ENCODE data around the gene RCL1.
A peak's percentile ranks its signal among the peaks of the same experiment; 100 is the strongest.
"Not testable (repeated sequence)": the region's sequence is repeated elsewhere in the genome, so short reads cannot be mapped to it uniquely, and the experiment has no call there.

RCL1 gene

DNA sequence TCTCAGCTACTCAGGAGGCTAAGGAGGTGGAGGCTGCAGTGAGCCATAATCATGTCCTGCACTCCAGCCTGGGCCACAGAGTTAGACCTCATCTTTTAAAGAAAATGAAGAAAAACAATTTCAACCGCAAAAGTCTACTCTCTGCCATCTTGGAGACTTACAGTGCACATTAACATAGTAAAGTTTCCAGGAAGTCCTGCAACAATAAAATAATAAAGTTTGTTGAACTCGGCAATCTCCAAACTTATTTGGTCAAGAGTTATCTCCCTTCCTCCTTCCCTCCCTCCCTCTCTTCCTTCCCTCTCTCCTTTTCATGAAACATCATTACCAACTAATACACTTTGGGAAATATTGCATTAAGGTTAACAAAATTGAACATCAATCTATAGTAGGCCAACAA is 98.2 kb downstream of the RCL1 start:
- H3K4me3 ChIP-seq (ENCODE audit: low read depth, low read length) = no peak overlapping the region
- DNase-seq (ENCODE audit: low read depth) = no peak
- TF ChIP-seq, protein P1, sequence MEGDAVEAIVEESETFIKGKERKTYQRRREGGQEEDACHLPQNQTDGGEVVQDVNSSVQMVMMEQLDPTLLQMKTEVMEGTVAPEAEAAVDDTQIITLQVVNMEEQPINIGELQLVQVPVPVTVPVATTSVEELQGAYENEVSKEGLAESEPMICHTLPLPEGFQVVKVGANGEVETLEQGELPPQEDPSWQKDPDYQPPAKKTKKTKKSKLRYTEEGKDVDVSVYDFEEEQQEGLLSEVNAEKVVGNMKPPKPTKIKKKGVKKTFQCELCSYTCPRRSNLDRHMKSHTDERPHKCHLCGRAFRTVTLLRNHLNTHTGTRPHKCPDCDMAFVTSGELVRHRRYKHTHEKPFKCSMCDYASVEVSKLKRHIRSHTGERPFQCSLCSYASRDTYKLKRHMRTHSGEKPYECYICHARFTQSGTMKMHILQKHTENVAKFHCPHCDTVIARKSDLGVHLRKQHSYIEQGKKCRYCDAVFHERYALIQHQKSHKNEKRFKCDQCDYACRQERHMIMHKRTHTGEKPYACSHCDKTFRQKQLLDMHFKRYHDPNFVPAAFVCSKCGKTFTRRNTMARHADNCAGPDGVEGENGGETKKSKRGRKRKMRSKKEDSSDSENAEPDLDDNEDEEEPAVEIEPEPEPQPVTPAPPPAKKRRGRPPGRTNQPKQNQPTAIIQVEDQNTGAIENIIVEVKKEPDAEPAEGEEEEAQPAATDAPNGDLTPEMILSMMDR (IDR thresholded peaks at IDR 0.05; ENCODE audit: insufficient read depth, low read depth, low read length, missing control alignments) = no peak

DNA sequence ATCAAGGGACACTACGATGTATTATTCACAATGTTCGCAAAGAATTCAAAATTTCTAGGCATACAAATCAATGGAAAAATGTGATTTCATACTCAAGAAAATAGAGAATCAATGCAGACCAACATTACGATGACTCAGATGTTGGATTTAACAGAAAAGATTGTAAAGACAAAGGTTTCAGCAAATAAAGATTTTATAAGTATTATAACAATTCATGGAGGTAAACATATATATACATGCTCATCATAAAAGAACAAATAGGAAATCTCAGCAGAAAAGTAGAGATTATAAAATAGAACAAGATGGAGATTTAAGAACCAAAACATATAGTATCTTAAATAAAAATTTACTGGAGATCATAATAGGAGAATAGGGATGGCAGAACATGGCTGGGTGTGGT is 98.9 kb downstream of the RCL1 start:
- no peak for DNase-seq (ENCODE audit: low read depth)
- TF ChIP-seq, protein P1 (IDR thresholded peaks at IDR 0.05; ENCODE audit: insufficient read depth, low read depth, low read length, missing control alignments) = no peak
- no peak overlapping the region for H3K4me3 ChIP-seq (ENCODE audit: low read depth, low read length)

DNA sequence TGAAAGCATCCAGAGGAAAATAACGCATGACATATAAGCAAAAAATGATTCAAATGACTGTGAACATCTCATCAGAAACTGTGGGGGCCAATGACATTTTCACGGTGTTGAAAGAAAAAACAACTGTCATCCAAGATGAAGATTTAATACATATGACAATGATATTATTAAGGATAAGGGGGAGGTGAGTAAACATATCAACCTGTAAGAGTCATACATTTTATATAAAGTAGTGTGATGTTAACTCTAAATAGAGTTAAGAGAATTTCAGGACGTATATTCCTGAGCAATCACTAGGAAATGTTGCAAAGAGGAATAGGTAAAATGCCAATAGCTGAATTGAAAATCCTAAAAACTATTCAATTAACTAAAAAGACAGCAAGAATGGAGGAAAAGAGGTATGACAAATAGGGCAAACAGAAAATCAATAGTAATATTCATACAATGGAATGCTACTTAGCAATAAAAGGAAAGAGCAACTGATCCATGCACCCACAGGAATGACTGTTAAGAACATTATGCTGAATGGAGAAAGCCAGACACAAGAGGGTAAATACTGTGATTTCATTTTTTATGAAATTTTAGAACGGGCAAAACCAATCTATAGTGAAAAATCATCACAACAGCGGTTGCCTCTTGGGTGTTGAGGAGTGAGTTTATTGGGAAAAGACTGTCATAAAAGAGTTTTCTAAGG is 99.9 kb downstream of the RCL1 start:
- no peak overlapping the region for H3K4me3 ChIP-seq (ENCODE audit: low read depth, low read length)
- DNase-seq (ENCODE audit: low read depth) = no peak
- TF ChIP-seq, protein P1 (IDR thresholded peaks at IDR 0.05; ENCODE audit: insufficient read depth, low read depth, low read length, missing control alignments) = no peak

DNA sequence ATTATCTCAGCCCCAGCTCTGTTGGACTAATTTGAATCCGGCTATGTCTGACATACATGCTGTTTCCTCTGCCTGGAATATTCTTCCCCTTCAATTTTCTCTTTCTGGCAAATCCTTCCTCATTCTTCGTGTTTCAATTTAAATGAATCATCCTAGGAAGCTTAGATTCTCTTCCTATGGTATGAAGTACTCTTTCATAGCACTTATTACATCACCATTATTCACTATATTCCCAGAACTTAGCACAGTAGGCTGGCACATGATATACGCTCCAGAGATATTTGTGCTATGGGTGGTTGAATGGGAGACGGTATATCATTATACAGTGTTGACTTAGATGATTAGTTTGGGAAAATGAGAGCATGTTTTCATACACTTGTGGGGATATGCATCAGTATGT is 101.3 kb downstream of the RCL1 start:
- DNase-seq (ENCODE audit: low read depth) = no peak
- H3K4me3 ChIP-seq (ENCODE audit: low read depth, low read length) = no peak overlapping the region
- TF ChIP-seq, protein P1 (IDR thresholded peaks at IDR 0.05; ENCODE audit: insufficient read depth, low read depth, low read length, missing control alignments) = no peak

DNA sequence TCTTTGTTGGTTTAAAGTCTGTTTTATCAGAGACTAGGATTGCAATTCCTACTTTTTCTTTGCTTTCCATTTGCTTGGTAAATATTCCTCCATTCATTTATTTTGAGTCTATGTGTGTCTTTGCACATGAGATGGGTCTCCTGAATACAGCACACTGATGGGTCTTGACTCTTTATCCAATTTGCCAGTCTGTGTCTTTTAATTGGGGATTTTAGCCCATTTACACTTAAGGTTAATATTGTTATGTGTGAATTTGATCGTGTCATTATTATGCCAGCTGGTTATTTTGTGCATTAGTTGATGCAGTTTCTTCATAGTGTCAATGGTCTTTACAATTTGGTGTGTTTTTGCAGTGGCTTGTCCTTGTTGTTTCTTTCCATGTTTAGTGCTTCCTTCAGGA is 107.1 kb downstream of the RCL1 start:
- DNase-seq (ENCODE audit: low read depth); H3K4me3 ChIP-seq (ENCODE audit: low read depth, low read length): not testable (repeated sequence)

DNA sequence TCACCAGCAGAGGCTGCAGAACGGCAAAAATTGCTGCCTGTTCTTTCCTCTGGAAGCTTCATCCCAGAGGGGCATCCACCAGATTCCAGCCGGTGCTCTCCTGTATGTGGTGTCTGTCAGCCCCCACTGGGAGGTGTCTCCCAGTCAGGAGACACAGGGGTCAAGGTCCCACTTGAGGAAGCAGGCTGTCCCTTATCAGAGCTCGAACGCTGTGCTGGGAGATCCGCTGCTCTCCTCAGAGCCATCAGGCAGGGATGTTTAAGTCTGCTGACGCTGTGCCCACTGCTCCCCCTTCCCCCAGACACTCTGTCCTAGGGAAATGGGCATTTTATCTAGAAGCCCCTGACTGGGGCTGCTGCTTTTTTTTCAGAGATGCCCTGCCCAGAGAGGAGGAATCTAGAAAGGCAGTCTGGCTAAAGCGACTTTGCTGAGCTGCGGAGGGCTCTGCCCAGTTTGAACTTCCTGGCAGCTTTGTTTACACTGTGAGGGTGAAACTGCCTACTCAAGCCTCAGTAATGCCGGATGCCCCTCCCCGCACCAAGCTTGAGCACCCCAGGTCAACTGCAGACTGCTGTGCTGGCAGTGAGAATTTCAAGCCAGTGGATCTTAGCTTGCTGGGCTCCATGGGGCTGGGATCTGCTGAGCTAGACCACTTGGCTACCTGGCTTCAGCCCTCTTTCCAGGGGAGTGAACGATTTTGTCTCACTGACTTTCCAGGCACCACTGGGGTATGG is 108.8 kb downstream of the RCL1 start:
- not testable (repeated sequence) for H3K4me3 ChIP-seq (ENCODE audit: low read depth, low read length)
- DNase-seq (ENCODE audit: low read depth) = peak; percentile 23

DNA sequence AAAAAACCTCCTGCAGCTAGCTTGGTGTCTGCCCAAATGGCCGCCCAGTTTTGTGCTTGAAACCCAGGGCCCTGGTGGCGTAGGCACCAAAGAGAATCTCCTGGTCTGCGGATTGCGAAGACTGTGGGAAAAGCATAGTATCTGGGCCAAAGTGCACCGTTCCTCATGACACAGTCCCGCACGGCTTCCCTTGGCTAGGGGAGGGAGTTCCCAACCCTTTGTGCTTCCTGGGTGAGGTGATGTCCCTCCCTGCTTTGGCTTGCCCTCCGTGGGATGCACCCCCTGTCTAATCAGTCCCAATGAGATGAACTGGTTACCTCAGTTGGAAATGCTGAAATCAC is 109.4 kb downstream of the RCL1 start:
- no peak for DNase-seq (ENCODE audit: low read depth)

More for the DNA sequence above, 109.4 kb downstream of the RCL1 start:
- H3K4me3 ChIP-seq (ENCODE audit: low read depth, low read length) = no peak overlapping the region
- TF ChIP-seq, protein P1 (IDR thresholded peaks at IDR 0.05; ENCODE audit: insufficient read depth, low read depth, low read length, missing control alignments) = no peak

Data from GM12865 (cell line).